PC-3 (cell line): ENCODE data around the gene PREP. TPM values are rescaled to one million over a fixed set of nuclear protein-coding genes. Genes with fewer than 3 reads are reported as not detected.
A peak's percentile ranks its signal among the peaks of the same experiment; 100 is the strongest.

Source experiments
- ATAC-seq: fragments of 200-7000 bp; cut with Tn5 transposase; 2 replicates; pipeline ENCODE4 v1.9.1; 2020; ENCODE audit warnings: mild to moderate bottlenecking, moderate library complexity
- BruUV-seq: library from RNA; stranded (reverse); fragments of 400-500 nt; replicated peaks from 2 replicates; lab custom pipeline; 2021; lab: Mats Ljungman, UMichigan
- CTCF ChIA-PET: fragments of 300-600 bp; sonication (Branson Sonifier 250); formaldehyde crosslinking; loops from one replicate; lab custom pipeline; 2022; ENCODE audit warnings: antibody characterized with exemption; lab: Charles Lee
- POLR2A ChIA-PET: fragments of 300-600 bp; sonication (Branson Sonifier 250); formaldehyde crosslinking; loops from one replicate; lab custom pipeline; 2022; ENCODE audit warnings: antibody characterized with exemption; ENCODE audit not compliant: unreplicated experiment; lab: Charles Lee
- DNase-seq: peaks from one replicate; pipeline ENCODE4 v3.0.0-alpha.2; 2015
- H2AFZ ChIP-seq: fragments of 300-600 bp; sonication (generic); 2 replicates; pipeline ENCODE4 v1.6.0; 2016; ENCODE audit warnings: antibody characterized with exemption, low read length
- H3F3A ChIP-seq: fragments of 300-600 bp; sonication (generic); one replicate; pipeline ENCODE4 v1.6.0; 2017; ENCODE audit warnings: antibody characterized with exemption, low read length, control low read depth, mild to moderate bottlenecking; ENCODE audit not compliant: unreplicated experiment
- H3K27ac ChIP-seq: fragments of 300-600 bp; sonication (generic); 2 replicates; pipeline ENCODE4 v1.5.1; 2016; ENCODE audit warnings: mild to moderate bottlenecking, low read length
- H3K27me3 ChIP-seq: fragments of 300-600 bp; sonication (generic); 2 replicates; pipeline ENCODE4 v1.6.1; 2016; ENCODE audit warnings: low read length, mixed read lengths
- H3K36me3 ChIP-seq: fragments of 300-600 bp; sonication (generic); 2 replicates; pipeline ENCODE4 v1.6.1; 2016; ENCODE audit warnings: low read depth, mixed run types, low read length, mixed read lengths
- H3K4me1 ChIP-seq: fragments of 300-600 bp; sonication (generic); 2 replicates; pipeline ENCODE4 v1.5.1; 2016; ENCODE audit warnings: low read length; ENCODE audit not compliant: insufficient read depth
- H3K4me2 ChIP-seq: fragments of 300-600 bp; sonication (generic); 2 replicates; pipeline ENCODE4 v1.6.0; 2016; ENCODE audit warnings: low read length
- H3K4me3 ChIP-seq: fragments of 300-600 bp; sonication (generic); 2 replicates; pipeline ENCODE4 v1.5.1; 2016; ENCODE audit warnings: mild to moderate bottlenecking, low read length, mixed read lengths
- H3K79me2 ChIP-seq: fragments of 300-600 bp; sonication (generic); 2 replicates; pipeline ENCODE4 v1.6.1; 2017; ENCODE audit warnings: low read length, mixed read lengths
- H3K9ac ChIP-seq: fragments of 300-600 bp; sonication (generic); 2 replicates; pipeline ENCODE4 v1.6.0; 2016; ENCODE audit warnings: mild to moderate bottlenecking, low read length
- H3K9me2 ChIP-seq: fragments of 300-600 bp; sonication (generic); replicated peaks from 2 replicates; pipeline ENCODE4 v1.6.1; 2016; ENCODE audit warnings: mixed run types, low read length, mixed read lengths
- H3K9me3 ChIP-seq: fragments of 300-600 bp; sonication (generic); 2 replicates; pipeline ENCODE4 v1.6.1; 2016; ENCODE audit warnings: low read length, mixed read lengths
- H4K20me1 ChIP-seq: fragments of 300-600 bp; sonication (generic); 2 replicates; pipeline ENCODE4 v1.6.1; 2016; ENCODE audit warnings: low read length, mixed read lengths
- CTCF ChIP-seq: fragments of 300-600 bp; sonication (generic); conservative IDR thresholded peaks from 2 replicates; pipeline ENCODE4 v1.5.1; 2017; ENCODE audit warnings: antibody characterized with exemption, low read depth, mild to moderate bottlenecking, low read length
- EZH2 ChIP-seq: fragments of 300-600 bp; sonication (generic); IDR thresholded peaks from one replicate; pipeline ENCODE4 v1.6.1; 2017; ENCODE audit warnings: antibody characterized with exemption, mild to moderate bottlenecking, low read length; ENCODE audit not compliant: unreplicated experiment
- EZH2phosphoT487 ChIP-seq: fragments of 300-600 bp; sonication (generic); IDR thresholded peaks from 2 replicates; pipeline ENCODE4 v1.6.1; 2018; ENCODE audit warnings: mild to moderate bottlenecking, antibody characterized with exemption, low read length, borderline replicate concordance
- intact Hi-C: fragments of 100-400 bp; cut with micrococcal nuclease; formaldehyde crosslinking; loops from 2 replicates; pipeline ENCODE4 v1.9.0; 2023
- total RNA-seq: library from RNA; depleted of rRNA; stranded (reverse); fragments of >200 nt; gene quantifications from 2 replicates; pipeline ENCODE4 v1.2.3, GENCODE V29; 2014

Gene PREP
- total RNA-seq, 1 experiment from 2014 or later, result 16.9 TPM

GRCh38 chr6:105352037-105352617 lies 50.8 kb downstream of the PREP start:
- no TSS peak for BruUV-seq
- CTCF ChIA-PET, result no interaction called here
- DNase-seq (no peak), ATAC-seq (no peak)
- no peak overlapping the region for H3K4me2 ChIP-seq
- H3K9ac ChIP-seq, result no peak overlapping the region
- intact Hi-C loops, result no loop called here
- peaks cover 20% of the 10 kb centered on the region; the same call in 1 of the 2 replicates for H3K36me3 ChIP-seq
- H3K27me3 ChIP-seq, result no peaks in the 10 kb centered on the region
- POLR2A ChIA-PET, result no interaction called here
- H3K4me1 ChIP-seq, result no peaks in the 10 kb centered on the region
- no peaks in the 10 kb centered on the region for H3K9me3 ChIP-seq
- no peak overlapping the region for H3K4me3 ChIP-seq
- H4K20me1 ChIP-seq, result no peaks in the 10 kb centered on the region
- TF ChIP-seq CTCF (no peak), EZH2phosphoT487 (no peak), EZH2 (no peak)
- H2AFZ ChIP-seq, result no peak overlapping the region
- no peaks in the 10 kb centered on the region for H3F3A ChIP-seq
- no peak overlapping the region for H3K27ac ChIP-seq
- H3K9me2 ChIP-seq, result no peaks in the 10 kb centered on the region
- H3K79me2 ChIP-seq, result no peaks in the 10 kb centered on the region

- TF ChIP-seq EZH2, result no peak
- TF ChIP-seq EZH2phosphoT487, result no peak
- TF ChIP-seq CTCF, result no peak
- H3K4me3 ChIP-seq, result no peak overlapping the region
- POLR2A ChIA-PET, result no interaction called here
- no peaks in the 10 kb centered on the region for H3K4me1 ChIP-seq
- no peak overlapping the region for H3K27ac ChIP-seq
- DNase-seq (no peak), ATAC-seq (no peak)
- no TSS peak for BruUV-seq
- H3K9ac ChIP-seq, result no peak overlapping the region
- H3F3A ChIP-seq, result no peaks in the 10 kb centered on the region
- peaks cover 12% of the 10 kb centered on the region; the same call in 1 of the 2 replicates for H3K36me3 ChIP-seq
- intact Hi-C loops, result no loop called here
- CTCF ChIA-PET, result no interaction called here
- H3K27me3 ChIP-seq, result no peaks in the 10 kb centered on the region
- H3K9me2 ChIP-seq, result no peaks in the 10 kb centered on the region
- H2AFZ ChIP-seq, result no peak overlapping the region
- no peaks in the 10 kb centered on the region for H3K9me3 ChIP-seq
- H3K79me2 ChIP-seq, result no peaks in the 10 kb centered on the region
- H4K20me1 ChIP-seq, result no peaks in the 10 kb centered on the region
- no peak overlapping the region for H3K4me2 ChIP-seq
These were observed 54.0 kb downstream of the PREP start for GRCh38 chr6:105348897-105349296.

GRCh38 chr6:105346052-105346451 lies 56.8 kb downstream of the PREP start:
- Histone ChIP-seq H3K4me1 (no peaks in the 10 kb centered on the region), H3K27ac (no peak overlapping the region), H3K36me3 (0 out of 2 replicates have a peak, but pooled peaks cover 5% of the 10 kb centered on the region), H3K9me3 (no peaks in the 10 kb centered on the region), H3K27me3 (no peaks in the 10 kb centered on the region), H4K20me1 (no peaks in the 10 kb centered on the region), H3K79me2 (no peaks in the 10 kb centered on the region), H3K9me2 (no peaks in the 10 kb centered on the region), H3F3A (no peaks in the 10 kb centered on the region), H2AFZ (no peak overlapping the region), H3K4me2 (no peak overlapping the region), H3K9ac (no peak overlapping the region), H3K4me3 (no peak overlapping the region)
- peak; percentile 36 for DNase-seq
- BruUV-seq, result no TSS peak
- ChIA-PET POLR2A (no interaction called here), CTCF (no interaction called here)
- ATAC-seq, result no peak
- no peak for TF ChIP-seq EZH2phosphoT487
- TF ChIP-seq EZH2, result no peak
- TF ChIP-seq CTCF, result no peak
- intact Hi-C loops, result no loop called here
